HepG2 (cell line): ENCODE data around the gene AMZ1. TPM values are rescaled to one million over a fixed set of nuclear protein-coding genes. Genes with fewer than 3 reads are reported as not detected.
A peak's percentile ranks its signal among the peaks of the same experiment; 100 is the strongest.

Experiments used
- CEBPG ChIP-seq: IDR thresholded peaks from 2 replicates; pipeline ENCODE4 v1.6.1; 2016
- FOXK1 ChIP-seq: sonication (generic); formaldehyde crosslinking; IDR thresholded peaks from 2 replicates; pipeline ENCODE4 v1.4.0; 2020; ENCODE audit warnings: low read depth, missing genetic modification reagents, borderline replicate concordance
- HES4 ChIP-seq: sonication (generic); formaldehyde crosslinking; IDR thresholded peaks from 2 replicates; pipeline ENCODE4 v1.9.0; 2021; ENCODE audit warnings: mild to moderate bottlenecking, missing genetic modification reagents, borderline replicate concordance
- SMARCC2 ChIP-seq: fragments of 450-650 bp; IDR thresholded peaks from 2 replicates; pipeline ENCODE4 v1.6.1; 2017; ENCODE audit warnings: antibody characterized with exemption, mild to moderate bottlenecking
- TBX2 ChIP-seq: sonication (generic); formaldehyde crosslinking; IDR thresholded peaks from 2 replicates; pipeline ENCODE4 v1.5.0; 2020; ENCODE audit warnings: missing genetic modification reagents, mild to moderate bottlenecking, borderline replicate concordance
- TMF1 ChIP-seq: sonication (generic); formaldehyde crosslinking; IDR thresholded peaks from 2 replicates; pipeline ENCODE4 v1.8.1; 2022; ENCODE audit warnings: low read depth, missing genetic modification reagents
- XRCC5 ChIP-seq: fragments of 200-400 bp; formaldehyde crosslinking; optimal IDR thresholded peaks from 2 replicates; pipeline ENCODE3; 2017; ENCODE audit warnings: mild to moderate bottlenecking, low read length
- ZBTB1 ChIP-seq: sonication (generic); formaldehyde crosslinking; IDR thresholded peaks from 2 replicates; pipeline ENCODE4 v1.4.0; 2020; ENCODE audit warnings: missing genetic modification reagents, borderline replicate concordance
- ZEB1 ChIP-seq: IDR thresholded peaks from 2 replicates; pipeline ENCODE4 v1.6.1; 2012; ENCODE audit warnings: mild to moderate bottlenecking, low read depth, inconsistent platforms; ENCODE audit not compliant: insufficient replicate concordance
- ZFX ChIP-seq: sonication (generic); formaldehyde crosslinking; IDR thresholded peaks from 2 replicates; pipeline ENCODE4 v1.4.0; 2020; ENCODE audit warnings: mild to moderate bottlenecking, low read depth, missing genetic modification reagents, moderate library complexity
- ZFYVE20 ChIP-seq: sonication (generic); formaldehyde crosslinking; IDR thresholded peaks from 2 replicates; pipeline ENCODE4 v1.8.0; 2023; ENCODE audit warnings: low read depth, mild to moderate bottlenecking, moderate library complexity, missing genetic modification reagents, borderline replicate concordance
- ZNF205 ChIP-seq: IDR thresholded peaks from 2 replicates; pipeline ENCODE4 v1.6.1; 2018; ENCODE audit warnings: missing biosample characterization, missing genetic modification reagents
- ZNF230 ChIP-seq: sonication (generic); formaldehyde crosslinking; IDR thresholded peaks from 2 replicates; pipeline ENCODE4 v1.4.0; 2020; ENCODE audit warnings: mild to moderate bottlenecking, missing genetic modification reagents
- ZNF34 ChIP-seq: sonication (generic); formaldehyde crosslinking; IDR thresholded peaks from 2 replicates; pipeline ENCODE4 v1.4.0; 2020; ENCODE audit warnings: mild to moderate bottlenecking, missing genetic modification reagents, borderline replicate concordance
- ZNF614 ChIP-seq: IDR thresholded peaks from 2 replicates; pipeline ENCODE4 v1.6.1; 2018; ENCODE audit warnings: missing biosample characterization, missing genetic modification reagents, inconsistent platforms, borderline replicate concordance
- ZNF792 ChIP-seq: IDR thresholded peaks from 2 replicates; pipeline ENCODE4 v1.6.1; 2016
- polyA plus RNA-seq, 8 experiments: library from polyadenylated mRNA; depleted of rRNA in 3 of 8; stranded (reverse) in 7 of 8; unstranded in 1 of 8; fragments of >200 nt; fragmentation: Illumina TruSeq in 4 of 8; extraction: Trizol in 4 of 8; gene quantifications; 2 replicates each; pipeline versions ENCODE4 v1.2.1 to v1.2.3, GENCODE V29; 2011 to 2016; ENCODE audit warnings: low read depth in 4 of 8, missing spikeins in 1 of 8, mixed read lengths in 1 of 8; ENCODE audit not compliant: insufficient read depth in 1 of 8
- total RNA-seq, 5 experiments: library from RNA; depleted of rRNA; stranded (reverse); fragments of >200 nt; fragmentation: Illumina TruSeq; extraction: Trizol; gene quantifications; 2 replicates each; pipeline ENCODE4 v1.2.3, GENCODE V29; 2016; ENCODE audit warnings: low read depth in 1 of 5
- TF ChIP-seq, protein P1 (sequence below): sonication (generic); formaldehyde crosslinking; IDR thresholded peaks from 2 replicates; pipeline ENCODE4 v1.8.1; 2023; ENCODE audit warnings: mild to moderate bottlenecking, moderate library complexity, missing genetic modification reagents
- TF ChIP-seq, protein P2 (sequence below): sonication (generic); formaldehyde crosslinking; IDR thresholded peaks from 2 replicates; pipeline ENCODE4 v1.9.0; 2021; ENCODE audit warnings: missing genetic modification reagents, borderline replicate concordance
- TF ChIP-seq, protein P3 (sequence below), 2 experiments: sonication (generic) in 1 of 2; formaldehyde crosslinking in 1 of 2; IDR thresholded peaks; 2 replicates each; pipeline versions ENCODE4 v1.4.0 to v1.6.1; 2018 to 2020; ENCODE audit warnings: missing genetic modification reagents in 2 of 2, borderline replicate concordance in 1 of 2, low read depth in 1 of 2, mild to moderate bottlenecking in 1 of 2, missing biosample characterization in 1 of 2
- TF ChIP-seq, protein P4 (sequence below): sonication (generic); formaldehyde crosslinking; IDR thresholded peaks from 2 replicates; pipeline ENCODE4; 2020; ENCODE audit warnings: missing genetic modification reagents, mild to moderate bottlenecking, borderline replicate concordance

AMZ1 gene
- total and polyA plus RNA-seq, 2 of the 13 experiments (the other 11 are each of a cell fraction or from before 2014, with no cell fraction given), result 0.03 TPM; not detected in 1

DNA sequence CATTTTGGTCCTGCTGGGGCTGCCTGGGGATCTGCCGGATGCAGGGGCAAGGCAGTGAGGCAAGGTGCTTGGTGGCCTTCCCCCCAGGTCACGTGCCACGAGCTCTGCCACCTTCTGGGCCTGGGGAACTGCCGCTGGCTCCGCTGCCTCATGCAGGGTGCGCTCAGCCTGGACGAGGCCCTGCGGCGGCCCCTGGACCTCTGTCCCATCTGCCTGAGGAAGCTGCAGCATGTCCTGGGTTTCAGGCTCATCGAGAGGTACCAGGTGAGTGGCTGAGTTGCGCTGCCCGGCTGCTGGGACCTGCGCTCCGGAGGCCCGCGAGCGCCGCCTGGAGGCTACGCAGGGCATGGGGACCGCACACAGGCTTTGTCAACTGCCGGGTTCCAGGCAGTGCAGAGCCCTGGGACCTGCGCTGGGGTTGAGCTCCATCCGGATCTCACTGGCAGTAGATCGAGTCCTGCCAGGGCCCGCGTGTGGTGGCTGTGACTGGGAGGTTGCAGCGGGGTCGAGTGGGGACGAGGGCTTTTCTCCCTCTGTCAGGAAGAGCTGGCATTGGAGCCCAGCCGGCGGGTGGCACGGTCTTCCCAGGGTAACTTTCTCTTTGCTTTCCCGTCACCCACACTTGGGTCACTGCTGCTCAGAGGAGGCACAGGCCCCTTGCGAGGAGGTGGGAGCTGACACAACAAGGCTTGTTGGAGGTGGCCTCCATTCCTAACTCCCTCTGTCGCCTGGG, 21.7 kb downstream of the AMZ1 start (continued):
- TF ChIP-seq, protein P1, sequence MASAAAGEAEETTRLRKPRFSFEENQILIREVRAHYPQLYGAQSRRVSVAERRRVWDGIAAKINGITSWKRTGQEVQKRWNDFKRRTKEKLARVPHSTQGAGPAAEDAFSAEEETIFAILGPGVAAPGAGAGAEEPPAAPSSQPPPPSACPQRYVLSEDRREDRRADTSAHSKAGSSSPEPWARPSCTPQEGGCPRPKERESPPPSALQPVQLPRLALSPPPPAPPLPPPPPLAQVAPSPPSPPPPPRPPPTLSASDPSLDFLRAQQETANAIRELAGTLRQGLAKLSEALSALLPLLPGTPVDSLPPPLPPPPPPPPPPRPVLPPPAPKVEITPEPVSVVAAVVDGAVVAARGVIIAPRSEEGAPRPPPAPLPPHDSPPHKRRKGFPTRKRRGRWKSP (CRISPR knock-in tag), result peak; percentile 81; the same call in 1 of the 2 replicates
- TF ChIP-seq, protein P2, sequence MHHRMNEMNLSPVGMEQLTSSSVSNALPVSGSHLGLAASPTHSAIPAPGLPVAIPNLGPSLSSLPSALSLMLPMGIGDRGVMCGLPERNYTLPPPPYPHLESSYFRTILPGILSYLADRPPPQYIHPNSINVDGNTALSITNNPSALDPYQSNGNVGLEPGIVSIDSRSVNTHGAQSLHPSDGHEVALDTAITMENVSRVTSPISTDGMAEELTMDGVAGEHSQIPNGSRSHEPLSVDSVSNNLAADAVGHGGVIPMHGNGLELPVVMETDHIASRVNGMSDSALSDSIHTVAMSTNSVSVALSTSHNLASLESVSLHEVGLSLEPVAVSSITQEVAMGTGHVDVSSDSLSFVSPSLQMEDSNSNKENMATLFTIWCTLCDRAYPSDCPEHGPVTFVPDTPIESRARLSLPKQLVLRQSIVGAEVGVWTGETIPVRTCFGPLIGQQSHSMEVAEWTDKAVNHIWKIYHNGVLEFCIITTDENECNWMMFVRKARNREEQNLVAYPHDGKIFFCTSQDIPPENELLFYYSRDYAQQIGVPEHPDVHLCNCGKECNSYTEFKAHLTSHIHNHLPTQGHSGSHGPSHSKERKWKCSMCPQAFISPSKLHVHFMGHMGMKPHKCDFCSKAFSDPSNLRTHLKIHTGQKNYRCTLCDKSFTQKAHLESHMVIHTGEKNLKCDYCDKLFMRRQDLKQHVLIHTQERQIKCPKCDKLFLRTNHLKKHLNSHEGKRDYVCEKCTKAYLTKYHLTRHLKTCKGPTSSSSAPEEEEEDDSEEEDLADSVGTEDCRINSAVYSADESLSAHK (CRISPR knock-in tag), result 0 out of 2 replicates have a peak, but pooled peaks have one; percentile 45
- TF ChIP-seq ZFYVE20 (CRISPR knock-in tag) (no peak), HES4 (CRISPR knock-in tag) (0 out of 2 replicates have a peak, but pooled peaks have one; percentile 16), ZNF230 (CRISPR knock-in tag) (0 out of 2 replicates have a peak, but pooled peaks have one; percentile 73), ZNF792 (CRISPR knock-in tag) (0 out of 2 replicates have a peak, but pooled peaks have one; percentile 44), ZBTB1 (CRISPR knock-in tag) (no peak), SMARCC2 (no peak), CEBPG (CRISPR knock-in tag) (peak; percentile 31; the same call in 1 of the 2 replicates), ZNF34 (0 out of 2 replicates have a peak, but pooled peaks have one; percentile 60), ZNF614 (CRISPR knock-in tag) (peak; percentile 20; the same call in 1 of the 2 replicates), TBX2 (CRISPR knock-in tag) (peak; percentile 47; the same call in 1 of the 2 replicates), XRCC5 (peak; percentile 93), ZEB1 (peak; percentile 42), FOXK1 (CRISPR knock-in tag) (peak; percentile 33; the same call in 1 of the 2 replicates), ZFX (CRISPR knock-in tag) (peak; percentile 54; the same call in 1 of the 2 replicates), ZNF205 (CRISPR knock-in tag) (0 out of 2 replicates have a peak, but pooled peaks have one; percentile 46), TMF1 (CRISPR knock-in tag) (0 out of 2 replicates have a peak, but pooled peaks have one; percentile 48)
- TF ChIP-seq, protein P3, sequence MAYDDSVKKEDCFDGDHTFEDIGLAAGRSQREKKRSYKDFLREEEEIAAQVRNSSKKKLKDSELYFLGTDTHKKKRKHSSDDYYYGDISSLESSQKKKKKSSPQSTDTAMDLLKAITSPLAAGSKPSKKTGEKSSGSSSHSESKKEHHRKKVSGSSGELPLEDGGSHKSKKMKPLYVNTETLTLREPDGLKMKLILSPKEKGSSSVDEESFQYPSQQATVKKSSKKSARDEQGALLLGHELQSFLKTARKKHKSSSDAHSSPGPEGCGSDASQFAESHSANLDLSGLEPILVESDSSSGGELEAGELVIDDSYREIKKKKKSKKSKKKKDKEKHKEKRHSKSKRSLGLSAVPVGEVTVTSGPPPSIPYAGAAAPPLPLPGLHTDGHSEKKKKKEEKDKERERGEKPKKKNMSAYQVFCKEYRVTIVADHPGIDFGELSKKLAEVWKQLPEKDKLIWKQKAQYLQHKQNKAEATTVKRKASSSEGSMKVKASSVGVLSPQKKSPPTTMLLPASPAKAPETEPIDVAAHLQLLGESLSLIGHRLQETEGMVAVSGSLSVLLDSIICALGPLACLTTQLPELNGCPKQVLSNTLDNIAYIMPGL (CRISPR knock-in tag; IDR thresholded peaks at IDR 0.05; ENCODE audit: borderline replicate concordance in 1 of 2, low read depth in 1 of 2), result peak; percentile 59 to 62; a peak in 2 of 4 replicates
- TF ChIP-seq, protein P4, sequence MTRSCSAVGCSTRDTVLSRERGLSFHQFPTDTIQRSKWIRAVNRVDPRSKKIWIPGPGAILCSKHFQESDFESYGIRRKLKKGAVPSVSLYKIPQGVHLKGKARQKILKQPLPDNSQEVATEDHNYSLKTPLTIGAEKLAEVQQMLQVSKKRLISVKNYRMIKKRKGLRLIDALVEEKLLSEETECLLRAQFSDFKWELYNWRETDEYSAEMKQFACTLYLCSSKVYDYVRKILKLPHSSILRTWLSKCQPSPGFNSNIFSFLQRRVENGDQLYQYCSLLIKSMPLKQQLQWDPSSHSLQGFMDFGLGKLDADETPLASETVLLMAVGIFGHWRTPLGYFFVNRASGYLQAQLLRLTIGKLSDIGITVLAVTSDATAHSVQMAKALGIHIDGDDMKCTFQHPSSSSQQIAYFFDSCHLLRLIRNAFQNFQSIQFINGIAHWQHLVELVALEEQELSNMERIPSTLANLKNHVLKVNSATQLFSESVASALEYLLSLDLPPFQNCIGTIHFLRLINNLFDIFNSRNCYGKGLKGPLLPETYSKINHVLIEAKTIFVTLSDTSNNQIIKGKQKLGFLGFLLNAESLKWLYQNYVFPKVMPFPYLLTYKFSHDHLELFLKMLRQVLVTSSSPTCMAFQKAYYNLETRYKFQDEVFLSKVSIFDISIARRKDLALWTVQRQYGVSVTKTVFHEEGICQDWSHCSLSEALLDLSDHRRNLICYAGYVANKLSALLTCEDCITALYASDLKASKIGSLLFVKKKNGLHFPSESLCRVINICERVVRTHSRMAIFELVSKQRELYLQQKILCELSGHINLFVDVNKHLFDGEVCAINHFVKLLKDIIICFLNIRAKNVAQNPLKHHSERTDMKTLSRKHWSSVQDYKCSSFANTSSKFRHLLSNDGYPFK (CRISPR knock-in tag), result peak; percentile 50; the same call in 1 of the 2 replicates
